Trophoblast cell (in vitro differentiated cells and primary cell): ENCODE measurements around the gene CRMP1.

ENCODE experiments used
- DNase-seq, 2 donors: peaks; one replicate each; pipeline ENCODE4 v3.0.0-alpha.2; 2016
- H2AFZ ChIP-seq: 2 replicates; pipeline ENCODE4 v1.6.1; 2013; ENCODE audit warnings: low read length, moderate library complexity, mild to moderate bottlenecking; ENCODE audit not compliant: insufficient read depth, poor library complexity
- H2AK5ac ChIP-seq: 2 replicates; pipeline ENCODE4 v1.6.1; 2013; ENCODE audit warnings: mild to moderate bottlenecking, low read length
- H2BK120ac ChIP-seq: 2 replicates; pipeline ENCODE4 v1.6.1; 2013; ENCODE audit warnings: low read length, mild to moderate bottlenecking, moderate library complexity; ENCODE audit not compliant: insufficient read depth, poor library complexity
- H2BK12ac ChIP-seq: 2 replicates; pipeline ENCODE4 v1.6.1; 2013; ENCODE audit warnings: mild to moderate bottlenecking, low read length, moderate library complexity
- H2BK5ac ChIP-seq: 2 replicates; pipeline ENCODE4 v1.6.1; 2013; ENCODE audit warnings: low read length, low read depth, moderate library complexity, mild to moderate bottlenecking; ENCODE audit not compliant: poor library complexity
- H3K14ac ChIP-seq: 2 replicates; pipeline ENCODE4 v1.6.1; 2013; ENCODE audit warnings: mild to moderate bottlenecking, low read length
- H3K18ac ChIP-seq: 2 replicates; pipeline ENCODE4 v1.6.1; 2013; ENCODE audit warnings: mild to moderate bottlenecking, low read length
- H3K23ac ChIP-seq: 2 replicates; pipeline ENCODE4 v1.6.1; 2013; ENCODE audit warnings: low read length
- H3K27ac ChIP-seq: 2 replicates; pipeline ENCODE4 v1.5.1; 2013; ENCODE audit warnings: low read depth, mild to moderate bottlenecking, inconsistent platforms, low read length, moderate library complexity
- H3K27me3 ChIP-seq: 2 replicates; pipeline ENCODE4 v1.6.1; 2013; ENCODE audit warnings: inconsistent platforms, mild to moderate bottlenecking, low read length, moderate library complexity; ENCODE audit not compliant: insufficient read depth
- H3K36me3 ChIP-seq, 2 experiments: 1 replicate in 1 of 2; 2 replicates in 1 of 2; pipeline ENCODE4 v1.6.1; 2013; ENCODE audit warnings: low read length in 2 of 2, mild to moderate bottlenecking in 2 of 2, moderate library complexity in 1 of 2; ENCODE audit not compliant: insufficient read depth in 2 of 2, control insufficient read depth in 1 of 2
- H3K4ac ChIP-seq: 2 replicates; pipeline ENCODE4 v1.6.1; 2013; ENCODE audit warnings: low read depth, mild to moderate bottlenecking, low read length, moderate library complexity
- H3K4me1 ChIP-seq, 2 experiments: 1 replicate in 1 of 2; 2 replicates in 1 of 2; pipeline ENCODE4 v1.6.1; 2013; ENCODE audit warnings: low read length in 2 of 2, mild to moderate bottlenecking in 2 of 2, moderate library complexity in 1 of 2; ENCODE audit not compliant: insufficient read depth in 2 of 2, control insufficient read depth in 1 of 2
- H3K4me2 ChIP-seq: 2 replicates; pipeline ENCODE4 v1.6.1; 2013; ENCODE audit warnings: inconsistent platforms, mild to moderate bottlenecking, low read length, moderate library complexity
- H3K4me3 ChIP-seq: 2 replicates; pipeline ENCODE4 v1.5.1; 2013; ENCODE audit warnings: mild to moderate bottlenecking, low read depth, low read length, inconsistent platforms
- H3K79me1 ChIP-seq: one replicate; pipeline ENCODE4 v1.6.1; 2013; ENCODE audit warnings: low read length
- H3K79me2 ChIP-seq: 2 replicates; pipeline ENCODE4 v1.6.1; 2013; ENCODE audit warnings: low read length, mild to moderate bottlenecking; ENCODE audit not compliant: control insufficient read depth, insufficient read depth, poor library complexity
- H3K9ac ChIP-seq: 2 replicates; pipeline ENCODE4 v1.6.1; 2013; ENCODE audit warnings: mild to moderate bottlenecking, low read length
- H3K9me3 ChIP-seq: 2 replicates; pipeline ENCODE4 v1.6.1; 2013; ENCODE audit warnings: low read depth, mild to moderate bottlenecking, control low read depth, inconsistent platforms, low read length; ENCODE audit not compliant: insufficient read depth
- H4K12ac ChIP-seq: 2 replicates; pipeline ENCODE4 v1.6.1; 2013; ENCODE audit warnings: low read depth, mild to moderate bottlenecking, low read length, moderate library complexity
- H4K8ac ChIP-seq: 2 replicates; pipeline ENCODE4 v1.6.1; 2013; ENCODE audit warnings: low read depth, mild to moderate bottlenecking, low read length, moderate library complexity
- H4K91ac ChIP-seq: one replicate; pipeline ENCODE4 v1.6.1; 2013; ENCODE audit warnings: low read depth, mild to moderate bottlenecking, low read length, moderate library complexity
- WGBS: extraction: QIAGEN DNeasy Blood & Tissue Kit; methylation state at CpG from one replicate; pipeline ENCODE4 v1.1.7; 2013; ENCODE audit warnings: missing lambda C conversion rate; ENCODE audit not compliant: insufficient read length, insufficient coverage; ENCODE audit errors: extremely low coverage; 5-methylcytosine and 5-hydroxymethylcytosine counted together

CRMP1 gene

GRCh38 chr4:5796976-5797375 is 95.9 kb downstream of the CRMP1 start:
- Histone ChIP-seq H3K4me2 (no peak overlapping the region), H3K4me3 (no peak overlapping the region), H3K27ac (no peak overlapping the region), H3K79me1 (no peaks in the 10 kb centered on the region), H3K9me3 (peaks cover 2% of the 10 kb centered on the region), H4K91ac (no peak overlapping the region), H2BK12ac (no peak overlapping the region), H3K18ac (no peak overlapping the region), H3K27me3 (no peaks in the 10 kb centered on the region), H3K23ac (no peak overlapping the region), H3K79me2 (no peaks in the 10 kb centered on the region), H3K9ac (no peak overlapping the region), H4K12ac (no peak overlapping the region), H2BK5ac (no peak overlapping the region), H3K4ac (no peak overlapping the region), H4K8ac (no peak overlapping the region), H3K4me1 (no peaks in the 10 kb centered on the region), H2AK5ac (no peak overlapping the region), H2AFZ (no peak overlapping the region), H3K36me3 (peaks cover 7 to 16% of the 10 kb centered on the region in 2 experiments), H3K14ac (no peak overlapping the region), H2BK120ac (no peak overlapping the region)
- WGBS: no CpG with 5 or more reads among the region's 18 CpGs
- DNase-seq: no peak

DNA sequence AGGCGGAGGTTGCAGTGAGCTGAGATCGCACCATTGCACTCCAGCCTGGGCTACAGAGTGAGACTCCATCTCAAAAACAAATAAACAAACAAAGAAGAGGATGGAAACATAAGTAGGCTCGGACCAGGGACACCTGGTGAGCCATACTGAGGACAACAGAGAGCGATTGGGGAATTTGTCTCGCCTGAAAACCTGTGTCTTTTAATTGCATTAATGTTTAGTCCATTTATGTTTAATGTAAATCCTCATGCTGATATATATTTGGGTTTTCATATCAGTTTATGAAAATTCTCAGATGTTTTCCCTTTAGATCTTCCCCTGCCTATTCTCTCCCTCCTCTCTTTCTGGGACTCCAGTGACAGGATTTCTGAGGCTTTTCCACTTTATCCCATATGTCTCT is 97.3 kb downstream of the CRMP1 start:
- Histone ChIP-seq H3K18ac (no peak overlapping the region), H2BK120ac (no peak overlapping the region), H2BK5ac (no peak overlapping the region), H3K79me1 (no peaks in the 10 kb centered on the region), H4K12ac (no peak overlapping the region), H3K4me2 (no peak overlapping the region), H3K4me3 (no peak overlapping the region), H2AFZ (no peak overlapping the region), H2AK5ac (no peak overlapping the region), H3K27ac (no peak overlapping the region), H3K23ac (no peak overlapping the region), H3K27me3 (no peaks in the 10 kb centered on the region), H2BK12ac (no peak overlapping the region), H3K4me1 (no peaks in the 10 kb centered on the region), H3K36me3 (peaks cover 7 to 13% of the 10 kb centered on the region in 2 experiments), H3K79me2 (no peaks in the 10 kb centered on the region), H3K4ac (no peak overlapping the region), H3K9ac (no peak overlapping the region), H4K8ac (no peak overlapping the region), H4K91ac (no peak overlapping the region), H3K14ac (no peak overlapping the region), H3K9me3 (peaks cover 2% of the 10 kb centered on the region)
- WGBS: no CpG with 5 or more reads among the region's 5 CpGs
- no peak for DNase-seq

DNA sequence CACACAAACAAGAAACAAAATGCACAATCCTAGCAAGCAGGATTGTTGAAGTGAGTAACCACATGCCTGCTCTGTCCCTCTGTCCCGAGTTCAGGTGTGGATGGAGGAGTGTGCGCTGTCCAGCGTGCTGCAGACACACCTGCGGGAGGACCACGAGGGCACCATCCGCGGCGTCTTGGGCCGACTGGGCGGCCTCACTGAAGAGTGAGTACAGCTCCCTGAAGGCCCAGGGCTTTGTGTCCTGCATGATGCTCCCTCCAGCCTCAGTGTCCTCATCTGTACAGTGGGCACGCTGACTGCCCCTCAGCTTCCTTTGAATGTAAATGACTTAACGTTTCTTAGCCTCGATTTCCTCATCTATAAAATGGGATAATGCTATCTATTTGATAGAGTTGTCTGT is 99.4 kb downstream of the CRMP1 start:
- no peaks in the 10 kb centered on the region for H3K9me3 ChIP-seq

GRCh38 chr4:5791654-5792053 is 101.2 kb downstream of the CRMP1 start:
- H4K91ac ChIP-seq: no peak overlapping the region
- no peak overlapping the region for H3K4me3 ChIP-seq
- no peak overlapping the region for H3K27ac ChIP-seq
- no peaks in the 10 kb centered on the region for H3K79me2 ChIP-seq
- no peak overlapping the region for H3K9ac ChIP-seq
- no CpG with 5 or more reads among the region's 3 CpGs for WGBS
- H3K79me1 ChIP-seq: no peaks in the 10 kb centered on the region
- no peak for DNase-seq
- H3K23ac ChIP-seq: no peak overlapping the region
- H2BK12ac ChIP-seq: no peak overlapping the region
- no peak overlapping the region for H3K14ac ChIP-seq
- H2BK120ac ChIP-seq: no peak overlapping the region
- H3K36me3 ChIP-seq: peaks cover 9 to 11% of the 10 kb centered on the region in 2 experiments
- H2BK5ac ChIP-seq: no peak overlapping the region
- H3K4me1 ChIP-seq: no peaks in the 10 kb centered on the region
- no peak overlapping the region for H2AFZ ChIP-seq
- H4K8ac ChIP-seq: no peak overlapping the region
- H4K12ac ChIP-seq: no peak overlapping the region
- no peaks in the 10 kb centered on the region for H3K9me3 ChIP-seq
- no peak overlapping the region for H2AK5ac ChIP-seq
- H3K4me2 ChIP-seq: no peak overlapping the region
- no peak overlapping the region for H3K18ac ChIP-seq
- no peaks in the 10 kb centered on the region for H3K27me3 ChIP-seq
- H3K4ac ChIP-seq: no peak overlapping the region

More for the DNA sequence above, 99.4 kb downstream of the CRMP1 start:
- Histone ChIP-seq H3K18ac (no peak overlapping the region), H4K8ac (no peak overlapping the region), H3K9ac (no peak overlapping the region), H2BK120ac (no peak overlapping the region), H4K12ac (no peak overlapping the region), H3K4ac (no peak overlapping the region), H3K4me1 (no peaks in the 10 kb centered on the region), H3K4me2 (no peak overlapping the region), H2BK12ac (no peak overlapping the region), H2AK5ac (no peak overlapping the region), H3K79me2 (no peaks in the 10 kb centered on the region), H3K14ac (no peak overlapping the region), H3K4me3 (no peak overlapping the region), H3K27me3 (no peaks in the 10 kb centered on the region), H3K23ac (no peak overlapping the region), H3K79me1 (no peaks in the 10 kb centered on the region), H2AFZ (no peak overlapping the region), H3K36me3 (peaks cover 8% of the 10 kb centered on the region in 2 experiments), H2BK5ac (no peak overlapping the region), H4K91ac (no peak overlapping the region), H3K27ac (no peak overlapping the region)
- no CpG with 5 or more reads among the region's 13 CpGs for WGBS
- DNase-seq: no peak
